Cerebellar nuclear complex (tissue), 1 donor: Measurements from ENCODE around the gene CAMK2A.

Experiments
- DNase-seq, 2 experiments: peaks; one replicate each; lab custom pipeline; 2025; lab: John Stamatoyannopoulos, UW

Gene CAMK2A

GRCh38 chr5:150316320-150316719 lies 26.7 kb upstream of the CAMK2A start:
- no peak for DNase-seq

- DNase-seq: no peak
These were observed 25.7 kb upstream of the CAMK2A start for GRCh38 chr5:150315245-150315644.

- no peak for DNase-seq
These were observed 24.5 kb upstream of the CAMK2A start for GRCh38 chr5:150313921-150314716.

- DNase-seq: no peak
These were observed 23.9 kb upstream of the CAMK2A start for GRCh38 chr5:150313501-150313900.

GRCh38 chr5:150312518-150312917 lies 22.9 kb upstream of the CAMK2A start:
- DNase-seq: no peak

- no peak for DNase-seq
These were observed 21.6 kb upstream of the CAMK2A start for GRCh38 chr5:150311015-150311692.

- DNase-seq: no peak
These were observed 20.7 kb upstream of the CAMK2A start for GRCh38 chr5:150310246-150310645.

GRCh38 chr5:150309886-150310239 lies 20.3 kb upstream of the CAMK2A start:
- no peak for DNase-seq

GRCh38 chr5:150309101-150309885 lies 19.7 kb upstream of the CAMK2A start:
- no peak for DNase-seq

GRCh38 chr5:150307617-150308426 lies 18.2 kb upstream of the CAMK2A start:
- DNase-seq: no peak

GRCh38 chr5:150306775-150307174 lies 17.2 kb upstream of the CAMK2A start:
- DNase-seq: no peak

- DNase-seq: no peak
These were observed 16.0 kb upstream of the CAMK2A start for GRCh38 chr5:150305557-150305956.

- no peak for DNase-seq
These were observed 15.5 kb upstream of the CAMK2A start for GRCh38 chr5:150305095-150305494.

- no peak for DNase-seq
These were observed 15.0 kb upstream of the CAMK2A start for GRCh38 chr5:150304481-150305081.

GRCh38 chr5:150303660-150304386 lies 14.2 kb upstream of the CAMK2A start:
- no peak for DNase-seq

- DNase-seq: no peak
These were observed 13.6 kb upstream of the CAMK2A start for GRCh38 chr5:150303070-150303615.

- DNase-seq: no peak
These were observed 12.9 kb upstream of the CAMK2A start, which contains the start of gene ARSI for GRCh38 chr5:150302301-150303069. TSS of gene ARSI (minus strand) at chr5:150302905. CDS start at chr5:150302373, 532 bp downstream.

GRCh38 chr5:150301901-150302300 lies 12.3 kb upstream of the CAMK2A start:
- DNase-seq: no peak

- DNase-seq: no peak
These were observed 11.6 kb upstream of the CAMK2A start for GRCh38 chr5:150301170-150301505.
